ENCODE results near the gene B4GAT1. TPM values are rescaled to one million over a fixed set of nuclear protein-coding genes. Genes with fewer than 3 reads are reported as not detected.

The B4GAT1 gene
- total and polyA plus RNA-seq, 10 of the 15 experiments (the other 5 are each of a cell fraction or from before 2014, with no cell fraction given) = 0.55 to 11.1 (median 4.3) TPM

GRCh38 chr11:66366844-66367477 lies 19.5 kb upstream of the B4GAT1 start (continued):
- TF ChIP-seq, protein P1, sequence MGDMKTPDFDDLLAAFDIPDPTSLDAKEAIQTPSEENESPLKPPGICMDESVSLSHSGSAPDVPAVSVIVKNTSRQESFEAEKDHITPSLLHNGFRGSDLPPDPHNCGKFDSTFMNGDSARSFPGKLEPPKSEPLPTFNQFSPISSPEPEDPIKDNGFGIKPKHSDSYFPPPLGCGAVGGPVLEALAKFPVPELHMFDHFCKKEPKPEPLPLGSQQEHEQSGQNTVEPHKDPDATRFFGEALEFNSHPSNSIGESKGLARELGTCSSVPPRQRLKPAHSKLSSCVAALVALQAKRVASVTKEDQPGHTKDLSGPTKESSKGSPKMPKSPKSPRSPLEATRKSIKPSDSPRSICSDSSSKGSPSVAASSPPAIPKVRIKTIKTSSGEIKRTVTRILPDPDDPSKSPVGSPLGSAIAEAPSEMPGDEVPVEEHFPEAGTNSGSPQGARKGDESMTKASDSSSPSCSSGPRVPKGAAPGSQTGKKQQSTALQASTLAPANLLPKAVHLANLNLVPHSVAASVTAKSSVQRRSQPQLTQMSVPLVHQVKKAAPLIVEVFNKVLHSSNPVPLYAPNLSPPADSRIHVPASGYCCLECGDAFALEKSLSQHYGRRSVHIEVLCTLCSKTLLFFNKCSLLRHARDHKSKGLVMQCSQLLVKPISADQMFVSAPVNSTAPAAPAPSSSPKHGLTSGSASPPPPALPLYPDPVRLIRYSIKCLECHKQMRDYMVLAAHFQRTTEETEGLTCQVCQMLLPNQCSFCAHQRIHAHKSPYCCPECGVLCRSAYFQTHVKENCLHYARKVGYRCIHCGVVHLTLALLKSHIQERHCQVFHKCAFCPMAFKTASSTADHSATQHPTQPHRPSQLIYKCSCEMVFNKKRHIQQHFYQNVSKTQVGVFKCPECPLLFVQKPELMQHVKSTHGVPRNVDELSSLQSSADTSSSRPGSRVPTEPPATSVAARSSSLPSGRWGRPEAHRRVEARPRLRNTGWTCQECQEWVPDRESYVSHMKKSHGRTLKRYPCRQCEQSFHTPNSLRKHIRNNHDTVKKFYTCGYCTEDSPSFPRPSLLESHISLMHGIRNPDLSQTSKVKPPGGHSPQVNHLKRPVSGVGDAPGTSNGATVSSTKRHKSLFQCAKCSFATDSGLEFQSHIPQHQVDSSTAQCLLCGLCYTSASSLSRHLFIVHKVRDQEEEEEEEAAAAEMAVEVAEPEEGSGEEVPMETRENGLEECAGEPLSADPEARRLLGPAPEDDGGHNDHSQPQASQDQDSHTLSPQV (IDR thresholded peaks at IDR 0.05) = no peak

GRCh38 chr11:66365711-66366619 lies 18.5 kb upstream of the B4GAT1 start:
- no peak overlapping the region for H3K4me2 ChIP-seq (ENCODE audit: control insufficient read depth, insufficient read depth)
- 67% methylated on average over 14 of the region's 14 CpGs for WGBS (ENCODE audit: insufficient coverage, insufficient replicate concordance, low lambda C conversion rate, missing lambda C conversion rate)
- H3K4me1 ChIP-seq (ENCODE audit: control insufficient read depth, insufficient read depth, low read length) = no peaks in the 10 kb centered on the region; the same call in 1 of the 2 replicates
- FAIRE-seq = no peak
- DNase-seq (ENCODE audit: low read depth, low spot score) = no peak
- peaks cover 0 to 2% of the 10 kb centered on the region in 2 experiments; a peak in 2 of 4 replicates for H3K36me3 ChIP-seq (ENCODE audit: control insufficient read depth in 2 of 2, insufficient read depth in 2 of 2, low read length in 1 of 2)
- ChIA-PET CTCF (interaction anchor here (1.2 to 5.9 kb wide), 7 partner anchors 11 to 53 kb away, joined by 3 to 91 read pairs (median 12); partner anchors contain the start of gene BRMS1), SMC1A (ENCODE audit: uncharacterized antibody, unreplicated experiment) (interaction anchor here (1.2 to 2.8 kb wide), 2 partner anchors 23 to 24 kb away, joined by 3 to 9 read pairs; no protein-coding TSS in a partner anchor), RAD21 (ENCODE audit: unreplicated experiment) (interaction anchor here (1.1 kb wide), 1 partner anchor 54 kb away, joined by 5 read pairs; no protein-coding TSS in a partner anchor), POLR2A (no interaction called here)
- H3K79me2 ChIP-seq (ENCODE audit: control insufficient read depth, insufficient read depth, low read length) = no peaks in the 10 kb centered on the region; the same call in 1 of the 2 replicates
- H2AFZ ChIP-seq (ENCODE audit: control insufficient read depth, low read depth, low read length) = no peak overlapping the region
- intact Hi-C loops (cut with micrococcal nuclease; ENCODE audit: unreplicated experiment) (no loop called here), in situ Hi-C loops (cut with MboI) (no loop called here)
- H4K20me1 ChIP-seq (ENCODE audit: control insufficient read depth, insufficient read depth) = no peaks in the 10 kb centered on the region
- BruUV-seq (replicated peaks) = no TSS peak
- no peak overlapping the region for H3K27ac ChIP-seq (ENCODE audit: control insufficient read depth, insufficient read depth)
- no peak for ATAC-seq
- H3K27me3 ChIP-seq (replicated peaks in 1 of 2; ENCODE audit: control insufficient read depth in 2 of 2, insufficient read depth in 2 of 2, low read length in 1 of 2) = no peaks in the 10 kb centered on the region
- H3K9ac ChIP-seq (ENCODE audit: control insufficient read depth, insufficient read depth, low read length) = no peak overlapping the region
- H3K9me3 ChIP-seq (replicated peaks; ENCODE audit: control insufficient read depth, insufficient read depth, low read length) = no peaks in the 10 kb centered on the region
- H3K4me3 ChIP-seq = no peak overlapping the region
- no peak for TF ChIP-seq NFXL1 (IDR thresholded peaks at IDR 0.05; ENCODE audit: borderline replicate concordance)
- TF ChIP-seq TCF3 (IDR thresholded peaks at IDR 0.05; ENCODE audit: borderline replicate concordance, insufficient read depth, low read depth, low read length) = no peak
- TF ChIP-seq IRF3 (IDR thresholded peaks at IDR 0.05) = no peak
- TF ChIP-seq SMAD1 (IDR thresholded peaks at IDR 0.05; ENCODE audit: low read depth, partially characterized antibody) = no peak
- TF ChIP-seq ESRRA (IDR thresholded peaks at IDR 0.05; ENCODE audit: low read length) = no peak
- TF ChIP-seq HSF1 (IDR thresholded peaks at IDR 0.05; ENCODE audit: low read depth, low read length) = no peak
- no peak for TF ChIP-seq ZBED1 (IDR thresholded peaks at IDR 0.05; ENCODE audit: borderline replicate concordance)
- TF ChIP-seq RCOR1 (conservative IDR thresholded peaks at IDR 0.05; ENCODE audit: low read depth, low read length) = no peak
- TF ChIP-seq JUND (IDR thresholded peaks at IDR 0.05; ENCODE audit: low read depth, low read length) = no peak
- no peak for TF ChIP-seq ZBTB33 (IDR thresholded peaks at IDR 0.05)
